Lung (tissue), 12 donors: ENCODE results near the gene MBP. TPM values are rescaled to one million over a fixed set of nuclear protein-coding genes. Genes with fewer than 3 reads are reported as not detected.
A peak's percentile ranks its signal among the peaks of the same experiment; 100 is the strongest.

Experiments used
- ATAC-seq: fragments of 200-7000 bp; cut with Tn5 transposase; one replicate; pipeline ENCODE4 v1.9.1; 2020; ENCODE audit warnings: moderate number of reproducible peaks; ENCODE audit not compliant: insufficient read depth, low FRiP score
- DNase-seq, 3 donors: peaks; one replicate each; pipeline ENCODE4 v3.0.0-alpha.2; 2013 to 2017
- H3K27ac ChIP-seq, 2 donors: one replicate each; pipeline ENCODE4 v1.5.1; 2013; ENCODE audit warnings: mild to moderate bottlenecking in 2 of 2, moderate library complexity in 2 of 2, control low read depth in 1 of 2, inconsistent platforms in 1 of 2, low read depth in 1 of 2, low read length in 1 of 2
- H3K27me3 ChIP-seq, 3 donors: one replicate each; pipeline ENCODE4 v1.5.1; 2013; ENCODE audit warnings: low read length in 2 of 3; ENCODE audit not compliant: control insufficient read depth in 3 of 3, insufficient read depth in 3 of 3
- H3K36me3 ChIP-seq, 4 donors: one replicate each; pipeline ENCODE4 v1.5.1; 2013; ENCODE audit warnings: low read length in 4 of 4, mild to moderate bottlenecking in 1 of 4, moderate library complexity in 1 of 4; ENCODE audit not compliant: control insufficient read depth in 4 of 4, insufficient read depth in 4 of 4
- H3K4me1 ChIP-seq, 5 donors: one replicate each; pipeline ENCODE4 v1.5.1; 2013; ENCODE audit warnings: low read length in 5 of 5, mild to moderate bottlenecking in 2 of 5, moderate library complexity in 1 of 5; ENCODE audit not compliant: control insufficient read depth in 5 of 5, insufficient read depth in 5 of 5
- H3K4me3 ChIP-seq: one replicate; pipeline ENCODE4 v1.5.1; 2013; ENCODE audit warnings: mild to moderate bottlenecking, control low read depth, moderate library complexity
- H3K9ac ChIP-seq, 2 donors: one replicate each; pipeline ENCODE4 v1.5.1; 2013; ENCODE audit warnings: low read length in 2 of 2, control low read depth in 1 of 2; ENCODE audit not compliant: insufficient read depth in 1 of 2
- H3K9me3 ChIP-seq, 4 donors: one replicate each; pipeline ENCODE4 v1.5.1; 2013; ENCODE audit warnings: low read length in 3 of 4, mild to moderate bottlenecking in 1 of 4, moderate library complexity in 1 of 4; ENCODE audit not compliant: control insufficient read depth in 4 of 4, insufficient read depth in 3 of 4
- CTCF ChIP-seq: IDR thresholded peaks from 2 replicates; pipeline ENCODE4 v1.5.1; 2012; ENCODE audit warnings: mild to moderate bottlenecking; ENCODE audit errors: control extremely low read depth, extremely low read depth
- WGBS, 2 donors: extraction: QIAGEN DNeasy Blood & Tissue Kit; methylation state at CpG; one replicate each; pipeline ENCODE4 v1.1.7; 2013; 5-methylcytosine and 5-hydroxymethylcytosine counted together
- polyA plus RNA-seq, 2 donors: library from polyadenylated mRNA; stranded (reverse); fragments of 200-250 nt; gene quantifications; one replicate each; pipeline ENCODE4 v1.2.1, GENCODE V29; 2013
- total RNA-seq, 2 donors: library from RNA; depleted of rRNA in 1 of 2; stranded (reverse); fragments of >200 nt in 1 of 2; gene quantifications; one replicate each; pipeline ENCODE4 v1.2.1, GENCODE V29; 2014 to 2021
- donor health status: control.
- donor health status: control.
- donor health status: Bipolar disorder and iron deficiency.
- donor health status: healthy.
- donor health status: DM: yes; HTN: yes; CAD: no.

MBP gene
- total and polyA plus RNA-seq, 4 donors, result 15.6 to 64.1 (median 30.9) TPM

- no peak for ATAC-seq
- Histone ChIP-seq H3K27ac (peak overlapping the region; percentile 1 to 27), H3K9ac (no peak overlapping the region), H3K4me3 (no peak overlapping the region), H3K9me3 (no peaks in the 10 kb centered on the region), H3K4me1 (peaks cover 0 to 18% (median 7%) of the 10 kb centered on the region in 5 donors), H3K27me3 (peaks cover 0 to 48% (median 40%) of the 10 kb centered on the region in 3 donors), H3K36me3 (no peaks in the 10 kb centered on the region)
- WGBS, 2 donors, result 87% methylated on average over 7 of the region's 7 CpGs
- no peak for TF ChIP-seq CTCF
- DNase-seq, result no peak
Measured at GRCh38 chr18:77129150-77129551, 3.4 kb downstream of the MBP start.

- Histone ChIP-seq H3K4me1 (peaks cover 0 to 11% (median 7%) of the 10 kb centered on the region in 5 donors), H3K4me3 (no peak overlapping the region), H3K9ac (no peak overlapping the region), H3K9me3 (no peaks in the 10 kb centered on the region), H3K27me3 (peaks cover 0 to 43% (median 34%) of the 10 kb centered on the region in 3 donors), H3K27ac (peak overlapping the region; percentile 34 to 75), H3K36me3 (peaks cover 0 to 2% (median 0%) of the 10 kb centered on the region in 4 donors)
- DNase-seq (peak in 2 of 3 donors; percentile 36 to 67), ATAC-seq (no peak)
- 23 to 40% methylated on average over 11 of the region's 11 CpGs for WGBS, 2 donors
- TF ChIP-seq CTCF, result no peak
Measured at GRCh38 chr18:77127769-77128671, 4.6 kb downstream of the MBP start.

- Histone ChIP-seq H3K9me3 (no peaks in the 10 kb centered on the region), H3K9ac (no peak overlapping the region), H3K4me3 (no peak overlapping the region), H3K27ac (no peak overlapping the region), H3K36me3 (peaks cover 0 to 2% (median 0%) of the 10 kb centered on the region in 4 donors), H3K4me1 (peaks cover 0 to 7% (median 0%) of the 10 kb centered on the region in 5 donors), H3K27me3 (peaks cover 0 to 24% (median 14%) of the 10 kb centered on the region in 3 donors)
- DNase-seq (no peak), ATAC-seq (no peak)
- no peak for TF ChIP-seq CTCF
- 36 to 61% methylated on average over 9 of the region's 9 CpGs for WGBS, 2 donors
Measured at GRCh38 chr18:77124452-77124922, 8.1 kb downstream of the MBP start.
